Activated gamma-delta T cell treated with anti-CD3 and anti-CD28 coated beads, Interleukin-2, amount 50 U/mL, for 16 hours (primary cell): ENCODE data around the gene TMEM203.

Source experiments
- DNase-seq: peaks from one replicate; pipeline ENCODE4 v3.0.0-alpha.2; 2020; ENCODE audit warnings: low read depth

Gene TMEM203

DNA sequence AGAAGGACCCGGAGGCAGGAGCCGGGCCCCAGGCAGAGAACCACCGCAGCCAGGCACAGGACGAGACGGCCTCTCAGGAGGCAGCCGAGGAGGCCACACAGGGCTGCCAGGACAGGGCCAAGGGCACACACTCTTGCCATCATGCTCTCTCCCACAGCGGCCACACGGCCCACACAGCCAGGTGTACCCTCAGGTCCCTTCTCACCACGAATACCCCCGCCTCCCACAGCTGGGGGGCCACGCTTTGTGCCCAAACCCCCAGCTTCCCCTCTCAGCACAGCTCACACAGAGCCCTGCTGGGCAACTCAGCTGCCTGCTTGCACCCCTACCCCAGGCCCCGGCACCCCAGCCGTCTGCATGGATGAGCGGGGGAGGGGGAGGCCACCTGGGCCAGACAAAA is 11.7 kb downstream of the TMEM203 start:
- no peak for DNase-seq

GRCh38 chr9:137192859-137193258 is 12.6 kb downstream of the TMEM203 start:
- no peak for DNase-seq

- no peak for DNase-seq
These were observed 13.0 kb downstream of the TMEM203 start for GRCh38 chr9:137192448-137192780.

DNA sequence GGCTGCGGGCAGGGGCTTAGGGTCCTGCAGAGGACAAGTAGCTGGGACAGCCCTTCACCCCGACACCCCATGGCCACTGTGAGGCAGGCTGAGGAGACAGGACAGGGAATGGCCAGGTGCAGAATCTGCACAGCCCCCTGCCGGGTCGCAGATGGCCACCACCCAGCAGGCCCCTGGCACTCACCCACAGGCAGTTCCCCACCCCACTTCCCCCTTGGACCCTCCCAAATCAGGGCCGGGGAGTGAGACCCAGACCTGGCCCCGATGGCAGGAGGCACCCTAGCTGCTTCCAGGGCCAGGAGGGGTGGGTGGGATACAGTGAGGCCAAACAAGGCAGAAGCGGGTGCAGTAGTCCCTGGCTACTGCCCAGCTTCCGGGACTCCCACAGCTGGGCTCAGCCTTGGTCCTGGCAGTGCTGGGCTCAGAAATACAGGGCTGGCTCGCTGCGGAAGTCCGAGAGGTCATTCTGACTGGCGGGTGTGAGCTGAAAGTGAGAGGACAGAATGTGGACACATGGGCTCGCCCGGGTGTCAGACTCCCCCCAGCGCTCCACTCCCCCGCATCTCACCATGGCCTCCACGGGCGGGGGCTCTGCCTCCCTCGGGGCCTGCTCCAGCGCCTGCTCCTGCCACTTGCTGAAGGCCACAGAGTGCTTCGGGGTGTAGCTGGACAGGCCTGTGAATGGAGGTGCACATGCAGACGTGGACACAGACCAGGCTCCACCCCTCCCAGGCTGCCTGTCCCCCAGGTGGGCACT is 13.6 kb downstream of the TMEM203 start:
- DNase-seq: no peak

DNA sequence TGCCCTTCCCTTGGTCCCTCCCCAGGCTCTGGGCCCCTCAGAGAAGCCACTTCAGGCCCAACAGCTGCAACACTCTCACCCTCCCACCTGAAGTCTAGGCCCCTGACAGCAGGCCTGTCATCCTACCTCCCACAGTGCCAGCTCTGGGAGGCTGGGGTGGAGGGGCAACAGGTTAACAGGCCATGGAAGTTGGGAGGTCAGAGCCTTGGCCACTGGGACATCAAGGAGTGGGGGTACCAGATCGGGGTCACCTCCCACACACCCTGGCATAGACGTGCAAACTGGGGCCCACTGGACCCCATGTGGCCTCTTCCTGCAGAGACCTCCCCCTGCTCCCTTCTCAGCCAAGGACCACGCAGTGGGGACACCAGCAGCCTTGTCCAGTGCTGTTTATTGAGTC is 14.2 kb downstream of the TMEM203 start:
- DNase-seq: no peak

- no peak for DNase-seq
These were observed 15.1 kb downstream of the TMEM203 start for GRCh38 chr9:137190315-137190856.

- no peak for DNase-seq
These were observed 15.9 kb downstream of the TMEM203 start for GRCh38 chr9:137189297-137190295.

GRCh38 chr9:137188490-137189296 is 16.8 kb downstream of the TMEM203 start, which contains the start of the genes ANAPC2 and SSNA1:
TSS of gene ANAPC2 (minus strand) at chr9:137188560. CDS start at chr9:137188532, 28 bp downstream.
TSS of gene SSNA1 (plus strand) at chr9:137188676. CDS start at chr9:137188727, 51 bp downstream.
- peak; percentile 87 for DNase-seq

GRCh38 chr9:137188086-137188489 is 17.4 kb downstream of the TMEM203 start:
- no peak for DNase-seq

GRCh38 chr9:137187386-137187785 is 18.1 kb downstream of the TMEM203 start:
- no peak for DNase-seq

DNA sequence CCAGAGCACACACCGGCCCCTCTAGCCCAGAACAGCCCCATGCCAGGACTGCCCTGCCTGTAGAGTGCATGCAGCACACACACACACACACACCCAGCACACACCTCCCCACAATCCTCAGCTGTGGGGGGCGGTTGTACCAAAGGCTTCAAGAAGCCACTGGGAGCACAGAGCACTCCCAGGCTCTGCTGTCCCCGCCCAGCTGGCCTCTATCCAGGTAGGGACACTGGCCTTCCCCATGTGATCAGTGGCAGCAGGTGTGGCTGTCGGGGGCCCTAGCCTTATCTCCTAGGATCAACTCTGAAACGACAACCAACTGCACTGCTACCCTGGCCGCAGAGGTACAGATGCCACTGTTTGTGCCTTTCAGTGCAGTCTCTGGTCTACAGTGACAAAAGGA is 19.1 kb downstream of the TMEM203 start:
- no peak for DNase-seq

- no peak for DNase-seq
These were observed 19.5 kb downstream of the TMEM203 start for GRCh38 chr9:137185921-137186320.

DNA sequence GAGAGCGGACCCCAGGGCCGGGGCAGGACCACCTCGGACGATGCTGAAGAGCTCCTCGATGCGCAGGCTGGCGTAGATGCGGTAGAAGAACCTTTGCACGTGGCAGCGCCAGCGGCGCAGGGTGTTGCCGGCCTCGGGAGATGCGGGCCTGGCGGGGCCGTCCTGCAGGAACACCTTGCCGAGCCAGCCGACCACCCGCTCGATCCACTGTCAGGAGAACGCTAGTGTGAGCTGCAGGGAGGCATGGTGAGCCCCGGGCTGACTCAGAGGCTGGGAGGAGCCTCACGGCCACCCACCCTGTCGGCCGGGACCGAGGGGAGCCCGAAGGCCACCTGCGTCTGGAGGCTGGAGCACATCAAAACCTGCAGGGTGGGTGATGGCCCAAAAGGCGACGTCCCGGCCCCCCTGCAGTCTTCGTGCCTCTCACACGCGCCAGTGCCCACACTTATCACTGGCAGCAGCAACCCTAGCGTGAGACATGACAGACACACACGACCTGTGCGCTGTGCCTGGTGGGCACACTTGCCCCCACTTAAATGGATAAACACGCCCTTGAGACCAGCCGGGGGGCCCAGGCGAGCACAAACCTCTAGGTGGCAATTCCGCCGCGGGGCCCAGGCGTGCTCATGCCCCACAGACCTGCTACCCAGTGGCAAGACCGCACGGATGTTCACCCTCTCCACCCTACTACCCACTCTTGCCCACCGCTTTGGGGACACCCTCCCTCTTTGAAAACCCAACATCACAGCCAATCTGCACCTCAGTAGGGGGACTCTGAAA is 20.4 kb downstream of the TMEM203 start:
- no peak for DNase-seq

DNA sequence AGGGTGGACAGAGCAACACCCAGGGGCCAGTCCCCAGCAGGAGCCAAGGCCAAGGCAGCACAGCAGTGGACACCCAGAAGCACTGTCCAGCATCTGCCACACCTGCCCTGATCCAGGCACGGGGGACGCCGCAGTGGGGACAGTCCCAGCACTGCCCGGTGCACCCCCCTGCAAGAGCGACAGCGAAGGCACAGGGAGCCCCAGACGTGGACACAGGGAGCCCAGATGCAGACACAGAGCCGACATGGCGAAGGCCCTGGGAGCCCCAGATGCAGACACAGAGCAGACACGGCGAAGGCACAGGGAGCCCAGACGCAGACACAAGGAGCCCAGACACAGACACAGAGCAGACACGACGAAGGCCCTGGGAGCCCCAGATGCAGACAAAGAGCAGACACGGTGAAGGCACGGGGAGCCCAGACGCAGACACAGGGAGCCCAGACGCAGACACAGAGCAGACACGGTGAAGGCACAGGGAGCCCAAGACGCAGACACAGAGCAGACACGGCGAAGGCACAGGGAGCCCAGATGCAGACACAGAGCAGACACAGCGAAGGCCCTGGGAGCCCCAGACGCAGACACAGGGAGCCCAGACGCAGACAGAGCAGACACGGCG is 21.4 kb downstream of the TMEM203 start:
- DNase-seq: no peak

GRCh38 chr9:137182836-137183235 is 22.6 kb downstream of the TMEM203 start:
- DNase-seq: no peak

GRCh38 chr9:137181680-137182079 is 23.8 kb downstream of the TMEM203 start:
- no peak for DNase-seq

DNA sequence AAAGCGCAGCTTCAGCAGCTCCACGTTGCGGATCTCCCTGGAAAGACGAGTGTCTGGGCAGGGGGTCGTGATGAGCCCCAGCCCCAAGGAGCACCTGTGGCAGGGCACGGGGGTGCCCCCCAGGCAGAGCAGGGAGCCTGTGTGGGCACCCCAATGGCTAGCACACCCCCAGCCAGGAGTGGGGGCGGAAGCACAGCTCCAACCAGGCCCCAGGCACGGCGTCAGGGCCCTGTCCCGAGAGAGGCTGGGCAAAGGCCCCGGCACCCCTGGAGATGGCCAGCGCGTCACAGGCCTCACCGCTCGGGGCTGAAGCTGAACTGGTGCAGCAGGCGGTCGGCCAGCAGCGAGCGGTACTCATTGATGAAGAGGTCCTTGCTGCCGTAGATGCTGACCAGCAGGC is 25.0 kb downstream of the TMEM203 start:
- no peak for DNase-seq

DNA sequence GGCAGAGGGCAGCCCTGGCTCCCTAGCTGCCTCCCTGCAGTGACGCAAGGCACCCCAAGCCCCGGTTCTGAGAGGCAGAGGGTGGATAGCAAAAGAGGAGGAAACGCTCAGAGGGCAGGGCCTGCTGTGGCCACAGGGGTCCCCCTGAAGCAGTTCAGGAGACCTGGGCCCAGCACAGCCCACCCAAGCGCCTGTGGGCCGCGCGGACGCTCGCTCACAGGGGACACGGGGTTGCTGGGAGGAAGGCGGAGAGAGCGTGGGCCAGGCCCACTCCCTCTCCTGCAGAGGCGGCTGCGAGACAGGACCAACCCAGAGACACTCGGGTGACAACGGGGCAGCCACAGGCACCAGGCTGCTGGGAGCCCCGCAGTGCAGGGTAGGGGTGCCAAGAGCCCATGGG is 25.7 kb downstream of the TMEM203 start:
- no peak for DNase-seq

- no peak for DNase-seq
These were observed 26.4 kb downstream of the TMEM203 start for GRCh38 chr9:137178939-137179630.
